Skeletal muscle tissue (tissue), 4 donors: ENCODE measurements around the gene SELPLG. TPM values are rescaled to one million over a fixed set of nuclear protein-coding genes. Genes with fewer than 3 reads are reported as not detected.
"Not testable (repeated sequence)": the region's sequence is repeated elsewhere in the genome, so short reads cannot be mapped to it uniquely, and the experiment has no call there.

Experiments
- H3K27ac ChIP-seq: one replicate; pipeline ENCODE4 v1.7.0; 2013; ENCODE audit warnings: mild to moderate bottlenecking, low read depth, low read length, inconsistent platforms
- H3K27me3 ChIP-seq, 3 donors: one replicate each; pipeline ENCODE4 v1.7.0; 2013; ENCODE audit warnings: low read length in 3 of 3; ENCODE audit not compliant: control insufficient read depth in 3 of 3, insufficient read depth in 3 of 3
- H3K36me3 ChIP-seq, 3 donors: one replicate each; pipeline ENCODE4 v1.7.0; 2013; ENCODE audit warnings: low read length in 3 of 3; ENCODE audit not compliant: control insufficient read depth in 3 of 3, insufficient read depth in 3 of 3
- H3K4me1 ChIP-seq, 3 donors: one replicate each; pipeline ENCODE4 v1.7.0; 2013; ENCODE audit warnings: low read length in 3 of 3, mild to moderate bottlenecking in 3 of 3; ENCODE audit not compliant: control insufficient read depth in 3 of 3, insufficient read depth in 3 of 3
- H3K4me3 ChIP-seq, 3 donors: one replicate each; pipeline ENCODE4 v1.7.0; 2013; ENCODE audit warnings: low read length in 3 of 3
- H3K9ac ChIP-seq, 3 donors: one replicate each; pipeline ENCODE4 v1.7.0; 2013; ENCODE audit warnings: low read length in 3 of 3, mild to moderate bottlenecking in 3 of 3, moderate library complexity in 2 of 3, low read depth in 1 of 3
- H3K9me3 ChIP-seq, 3 donors: one replicate each; pipeline ENCODE4 v1.7.0; 2013; ENCODE audit warnings: low read length in 3 of 3; ENCODE audit not compliant: control insufficient read depth in 3 of 3
- total RNA-seq: library from RNA; depleted of rRNA; stranded (reverse); fragments of >200 nt; gene quantifications from one replicate; pipeline ENCODE4 v1.2.3, GENCODE V29; 2014
- donor health status: Osteomylitis.

Gene SELPLG
- total RNA-seq, 1 donor from 2014 or later = 3.7 TPM

GRCh38 chr12:108592033-108592909 lies 41.4 kb downstream of the SELPLG start:
- no peaks in the 10 kb centered on the region for H3K4me1 ChIP-seq
- no peak overlapping the region for H3K9ac ChIP-seq
- no peak overlapping the region for H3K4me3 ChIP-seq
- H3K9me3 ChIP-seq = no peaks in the 10 kb centered on the region
- H3K27ac ChIP-seq = no peak overlapping the region
- no peaks in the 10 kb centered on the region for H3K36me3 ChIP-seq
- H3K27me3 ChIP-seq = no peaks in the 10 kb centered on the region

GRCh38 chr12:108591267-108591980 lies 42.3 kb downstream of the SELPLG start:
- Histone ChIP-seq H3K4me3 (no peak overlapping the region), H3K27ac (no peak overlapping the region), H3K27me3 (no peaks in the 10 kb centered on the region), H3K9ac (no peak overlapping the region), H3K9me3 (no peaks in the 10 kb centered on the region), H3K36me3 (no peaks in the 10 kb centered on the region), H3K4me1 (no peaks in the 10 kb centered on the region)

GRCh38 chr12:108590463-108590862 lies 43.2 kb downstream of the SELPLG start:
- not testable (repeated sequence) for H3K27ac ChIP-seq, H3K27me3 ChIP-seq, H3K4me3 ChIP-seq, H3K9ac ChIP-seq, H3K9me3 ChIP-seq, H3K36me3 ChIP-seq, H3K4me1 ChIP-seq

GRCh38 chr12:108589840-108590229 lies 43.9 kb downstream of the SELPLG start:
- Histone ChIP-seq H3K36me3 (no peaks in the 10 kb centered on the region), H3K4me1 (no peaks in the 10 kb centered on the region), H3K9ac (no peak overlapping the region), H3K9me3 (no peaks in the 10 kb centered on the region), H3K27ac (no peak overlapping the region), H3K27me3 (no peaks in the 10 kb centered on the region), H3K4me3 (no peak overlapping the region)

GRCh38 chr12:108589028-108589839 lies 44.5 kb downstream of the SELPLG start:
- H3K27ac ChIP-seq = no peak overlapping the region

GRCh38 chr12:108587826-108588225 lies 45.9 kb downstream of the SELPLG start:
- no peaks in the 10 kb centered on the region for H3K36me3 ChIP-seq
- H3K27me3 ChIP-seq = no peaks in the 10 kb centered on the region
- H3K27ac ChIP-seq = no peak overlapping the region
- H3K9me3 ChIP-seq = no peaks in the 10 kb centered on the region
- H3K4me3 ChIP-seq = no peak overlapping the region
- H3K9ac ChIP-seq = no peak overlapping the region
- H3K4me1 ChIP-seq = peaks cover 8 to 14% (median 9%) of the 10 kb centered on the region in 3 donors

More at GRCh38 chr12:108589028-108589839, 44.5 kb downstream of the SELPLG start:
- no peaks in the 10 kb centered on the region for H3K36me3 ChIP-seq
- H3K4me3 ChIP-seq = no peak overlapping the region
- H3K4me1 ChIP-seq = peaks cover 0 to 4% (median 2%) of the 10 kb centered on the region in 3 donors
- peak overlapping the region in 1 of 3 donors; percentile 16 for H3K9ac ChIP-seq
- H3K9me3 ChIP-seq = no peaks in the 10 kb centered on the region
- no peaks in the 10 kb centered on the region for H3K27me3 ChIP-seq

GRCh38 chr12:108586306-108586705 lies 47.4 kb downstream of the SELPLG start:
- Histone ChIP-seq H3K36me3 (no peaks in the 10 kb centered on the region), H3K4me3 (no peak overlapping the region)

GRCh38 chr12:108585864-108586263 lies 47.8 kb downstream of the SELPLG start:
- Histone ChIP-seq H3K36me3 (no peaks in the 10 kb centered on the region), H3K27ac (no peak overlapping the region), H3K4me1 (peaks cover 8 to 14% (median 9%) of the 10 kb centered on the region in 3 donors), H3K27me3 (no peaks in the 10 kb centered on the region), H3K9ac (no peak overlapping the region), H3K9me3 (no peaks in the 10 kb centered on the region), H3K4me3 (no peak overlapping the region)

More at GRCh38 chr12:108586306-108586705, 47.4 kb downstream of the SELPLG start:
- Histone ChIP-seq H3K9me3 (no peaks in the 10 kb centered on the region), H3K9ac (no peak overlapping the region), H3K27ac (no peak overlapping the region), H3K4me1 (peaks cover 8 to 14% (median 9%) of the 10 kb centered on the region in 3 donors), H3K27me3 (no peaks in the 10 kb centered on the region)

- Histone ChIP-seq H3K4me3 (no peak overlapping the region), H3K27ac (no peak overlapping the region), H3K27me3 (no peaks in the 10 kb centered on the region), H3K9ac (no peak overlapping the region), H3K4me1 (peaks cover 8 to 14% (median 9%) of the 10 kb centered on the region in 3 donors), H3K36me3 (no peaks in the 10 kb centered on the region), H3K9me3 (no peaks in the 10 kb centered on the region)
Measured at GRCh38 chr12:108584456-108585065, 49.1 kb downstream of the SELPLG start.
